ENCODE results near the gene DNTTIP2. TPM values are rescaled to one million over a fixed set of nuclear protein-coding genes. Genes with fewer than 3 reads are reported as not detected.

Gene DNTTIP2
- total RNA-seq, 1 experiment from 2014 or later = 47.8 TPM

GRCh38 chr1:93905734-93906133, 26.7 kb upstream of the DNTTIP2 start:
- H4K20me1 ChIP-seq (ENCODE audit: low read length) = peaks cover 53% of the 10 kb centered on the region
- ATAC-seq (no peak), DNase-seq (no peak)
- H3K9ac ChIP-seq (ENCODE audit: low read length) = no peak overlapping the region
- ChIA-PET CTCF (no interaction called here), POLR2A (ENCODE audit: unreplicated experiment) (no interaction called here)
- peaks cover 36% of the 10 kb centered on the region for H3K4me1 ChIP-seq (ENCODE audit: insufficient read depth, low read length)
- TF ChIP-seq, protein P1, sequence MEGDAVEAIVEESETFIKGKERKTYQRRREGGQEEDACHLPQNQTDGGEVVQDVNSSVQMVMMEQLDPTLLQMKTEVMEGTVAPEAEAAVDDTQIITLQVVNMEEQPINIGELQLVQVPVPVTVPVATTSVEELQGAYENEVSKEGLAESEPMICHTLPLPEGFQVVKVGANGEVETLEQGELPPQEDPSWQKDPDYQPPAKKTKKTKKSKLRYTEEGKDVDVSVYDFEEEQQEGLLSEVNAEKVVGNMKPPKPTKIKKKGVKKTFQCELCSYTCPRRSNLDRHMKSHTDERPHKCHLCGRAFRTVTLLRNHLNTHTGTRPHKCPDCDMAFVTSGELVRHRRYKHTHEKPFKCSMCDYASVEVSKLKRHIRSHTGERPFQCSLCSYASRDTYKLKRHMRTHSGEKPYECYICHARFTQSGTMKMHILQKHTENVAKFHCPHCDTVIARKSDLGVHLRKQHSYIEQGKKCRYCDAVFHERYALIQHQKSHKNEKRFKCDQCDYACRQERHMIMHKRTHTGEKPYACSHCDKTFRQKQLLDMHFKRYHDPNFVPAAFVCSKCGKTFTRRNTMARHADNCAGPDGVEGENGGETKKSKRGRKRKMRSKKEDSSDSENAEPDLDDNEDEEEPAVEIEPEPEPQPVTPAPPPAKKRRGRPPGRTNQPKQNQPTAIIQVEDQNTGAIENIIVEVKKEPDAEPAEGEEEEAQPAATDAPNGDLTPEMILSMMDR (conservative IDR thresholded peaks at IDR 0.05; ENCODE audit: low read depth, low read length) = no peak
- no peak for TF ChIP-seq EZH2phosphoT487 (IDR thresholded peaks at IDR 0.05; ENCODE audit: borderline replicate concordance, low read length)
- no peak for TF ChIP-seq EZH2 (IDR thresholded peaks at IDR 0.05; ENCODE audit: low read length, unreplicated experiment)
- H3K27me3 ChIP-seq (ENCODE audit: low read length) = no peaks in the 10 kb centered on the region
- H3K9me2 ChIP-seq (replicated peaks; ENCODE audit: low read length) = no peaks in the 10 kb centered on the region
- peaks cover 23% of the 10 kb centered on the region for H3K36me3 ChIP-seq (ENCODE audit: low read depth, low read length)
- H3K4me3 ChIP-seq (ENCODE audit: low read length) = peak overlapping the region; percentile 85
- BruUV-seq (replicated peaks) = no TSS peak
- peaks cover 4% of the 10 kb centered on the region for H3F3A ChIP-seq (ENCODE audit: low read length, unreplicated experiment)
- peaks cover 77% of the 10 kb centered on the region for H3K79me2 ChIP-seq (ENCODE audit: low read length)
- H3K4me2 ChIP-seq (ENCODE audit: low read length) = peak overlapping the region; percentile 86
- no peak overlapping the region for H2AFZ ChIP-seq (ENCODE audit: low read length)
- H3K9me3 ChIP-seq (ENCODE audit: low read length) = no peaks in the 10 kb centered on the region
- intact Hi-C loops (cut with micrococcal nuclease) = loop anchor here (5.0 kb wide), 1 partner anchor 122 kb away; no protein-coding TSS in a partner anchor
- no peak overlapping the region for H3K27ac ChIP-seq (ENCODE audit: low read length)

- Histone ChIP-seq H3K27ac (ENCODE audit: low read length) (no peak overlapping the region), H3K79me2 (ENCODE audit: low read length) (peaks cover 82% of the 10 kb centered on the region), H3K27me3 (ENCODE audit: low read length) (no peaks in the 10 kb centered on the region), H3K9me3 (ENCODE audit: low read length) (no peaks in the 10 kb centered on the region), H3K36me3 (ENCODE audit: low read depth, low read length) (peaks cover 29% of the 10 kb centered on the region), H3K9me2 (replicated peaks; ENCODE audit: low read length) (no peaks in the 10 kb centered on the region), H3K4me1 (ENCODE audit: insufficient read depth, low read length) (peaks cover 34% of the 10 kb centered on the region), H3K9ac (ENCODE audit: low read length) (no peak overlapping the region), H3K4me3 (ENCODE audit: low read length) (no peak overlapping the region), H4K20me1 (ENCODE audit: low read length) (peaks cover 53% of the 10 kb centered on the region), H3K4me2 (ENCODE audit: low read length) (peak overlapping the region; percentile 20), H3F3A (ENCODE audit: low read length, unreplicated experiment) (peaks cover 1% of the 10 kb centered on the region), H2AFZ (ENCODE audit: low read length) (no peak overlapping the region)
- no peak for ATAC-seq
- no TSS peak for BruUV-seq (replicated peaks)
- CTCF ChIA-PET = interaction anchor here (0.6 kb wide), 1 partner anchor 491 kb away, joined by 3 read pairs; no protein-coding TSS in a partner anchor
- POLR2A ChIA-PET (ENCODE audit: unreplicated experiment) = no interaction called here
- no peak for DNase-seq
- no peak for TF ChIP-seq EZH2phosphoT487 (IDR thresholded peaks at IDR 0.05; ENCODE audit: borderline replicate concordance, low read length)
- intact Hi-C loops (cut with micrococcal nuclease) = loop anchor here (5.0 kb wide), 1 partner anchor 122 kb away; no protein-coding TSS in a partner anchor
Measured at GRCh38 chr1:93905051-93905450, 26.0 kb upstream of the DNTTIP2 start.

DNA sequence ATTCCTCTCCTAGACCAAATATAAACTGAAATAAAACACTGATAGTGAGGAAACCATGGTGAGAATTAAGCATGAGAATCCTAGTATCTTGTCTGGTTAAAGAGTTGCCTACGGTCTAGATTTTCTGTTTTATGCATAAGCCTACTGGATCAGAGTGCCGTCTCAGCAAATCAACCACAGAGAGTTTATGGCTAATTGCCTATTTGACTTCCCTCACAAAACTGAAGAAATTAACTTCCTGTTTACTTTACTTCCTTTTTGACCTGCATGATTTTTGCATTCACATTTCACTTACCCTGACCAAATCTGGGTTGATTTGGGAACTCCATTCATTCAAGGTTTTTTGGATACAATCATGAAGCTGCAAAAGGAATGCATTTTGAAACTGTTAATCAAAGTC, 25.2 kb upstream of the DNTTIP2 start:
- Histone ChIP-seq H3K27me3 (ENCODE audit: low read length) (no peaks in the 10 kb centered on the region), H3K4me2 (ENCODE audit: low read length) (no peak overlapping the region), H3K9me2 (replicated peaks; ENCODE audit: low read length) (no peaks in the 10 kb centered on the region), H3F3A (ENCODE audit: low read length, unreplicated experiment) (no peaks in the 10 kb centered on the region), H4K20me1 (ENCODE audit: low read length) (peaks cover 53% of the 10 kb centered on the region), H3K27ac (ENCODE audit: low read length) (no peak overlapping the region), H2AFZ (ENCODE audit: low read length) (no peak overlapping the region), H3K4me3 (ENCODE audit: low read length) (no peak overlapping the region), H3K9me3 (ENCODE audit: low read length) (no peaks in the 10 kb centered on the region), H3K4me1 (ENCODE audit: insufficient read depth, low read length) (peaks cover 30% of the 10 kb centered on the region), H3K9ac (ENCODE audit: low read length) (no peak overlapping the region), H3K79me2 (ENCODE audit: low read length) (peaks cover 82% of the 10 kb centered on the region), H3K36me3 (ENCODE audit: low read depth, low read length) (peaks cover 37% of the 10 kb centered on the region)
- TF ChIP-seq EZH2phosphoT487 (IDR thresholded peaks at IDR 0.05; ENCODE audit: borderline replicate concordance, low read length) = no peak
- no peak for TF ChIP-seq EZH2 (IDR thresholded peaks at IDR 0.05; ENCODE audit: low read length, unreplicated experiment)
- TF ChIP-seq, protein P1 (conservative IDR thresholded peaks at IDR 0.05; ENCODE audit: low read depth, low read length) = no peak
- ATAC-seq (no peak), DNase-seq (no peak)
- intact Hi-C loops (cut with micrococcal nuclease) = no loop called here
- ChIA-PET CTCF (interaction anchor here (0.6 kb wide), 1 partner anchor 492 kb away, joined by 3 read pairs; no protein-coding TSS in a partner anchor), POLR2A (ENCODE audit: unreplicated experiment) (interaction anchor here (0.6 kb wide), 1 partner anchor 25 kb away, joined by 5 read pairs; the partner anchor contains the start of gene DNTTIP2)
- BruUV-seq (replicated peaks) = no TSS peak

All from PC-3 (cell line).